Skin of body (tissue), 2 donors: ENCODE measurements around the gene ZNF236. TPM values are rescaled to one million over a fixed set of nuclear protein-coding genes. Genes with fewer than 3 reads are reported as not detected.

Experiments used
- DNase-seq: peaks from one replicate; lab custom pipeline; 2025; lab: John Stamatoyannopoulos, UW
- total RNA-seq: library from RNA; depleted of rRNA; stranded (reverse); fragments of >200 nt; gene quantifications from one replicate; pipeline ENCODE4 v1.2.3, GENCODE V29; 2014

The ZNF236 gene
- total RNA-seq, 1 donor from 2014 or later, result 13.8 TPM

DNA sequence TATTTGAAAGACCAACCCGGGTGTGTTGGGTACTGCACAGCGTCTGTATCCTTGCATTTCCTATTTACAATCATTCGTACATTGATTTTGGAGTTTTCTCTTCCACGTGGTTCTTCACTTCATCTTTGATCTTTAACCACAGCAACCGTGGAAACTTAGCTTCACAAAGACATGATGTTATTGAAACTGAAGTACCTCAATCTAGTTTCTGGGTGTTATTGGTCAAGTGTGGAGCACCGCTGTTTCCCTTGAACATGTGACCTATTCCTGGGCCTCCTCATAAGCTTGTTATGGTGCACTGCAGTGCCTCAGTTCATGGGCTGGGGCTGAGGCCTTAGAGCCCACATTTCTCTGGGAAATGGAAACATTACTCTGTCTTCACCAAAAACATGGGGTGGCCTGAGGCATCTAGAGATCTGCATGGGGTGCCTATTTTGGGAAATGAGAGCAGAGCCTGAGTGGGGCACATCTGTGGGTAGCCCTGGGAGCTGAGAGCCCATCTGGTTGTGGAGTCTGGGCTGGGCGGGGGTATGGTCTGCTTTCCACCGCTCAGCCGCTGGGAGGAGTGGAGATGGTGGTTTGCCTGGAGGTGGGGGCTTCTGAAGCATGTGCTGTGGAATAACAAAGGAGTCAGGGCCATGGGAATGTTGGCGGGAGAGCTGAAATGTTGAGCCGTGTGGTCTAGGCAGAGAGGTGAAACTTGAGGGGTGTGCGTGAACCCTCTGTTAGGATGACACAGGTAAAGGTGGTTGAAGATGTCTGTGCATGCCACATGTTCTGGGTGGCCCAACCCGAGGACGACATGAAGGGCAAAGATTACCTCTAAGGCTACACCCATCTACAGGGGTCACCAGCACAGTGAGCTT, 37.4 kb downstream of the ZNF236 start:
- DNase-seq, result no peak

DNA sequence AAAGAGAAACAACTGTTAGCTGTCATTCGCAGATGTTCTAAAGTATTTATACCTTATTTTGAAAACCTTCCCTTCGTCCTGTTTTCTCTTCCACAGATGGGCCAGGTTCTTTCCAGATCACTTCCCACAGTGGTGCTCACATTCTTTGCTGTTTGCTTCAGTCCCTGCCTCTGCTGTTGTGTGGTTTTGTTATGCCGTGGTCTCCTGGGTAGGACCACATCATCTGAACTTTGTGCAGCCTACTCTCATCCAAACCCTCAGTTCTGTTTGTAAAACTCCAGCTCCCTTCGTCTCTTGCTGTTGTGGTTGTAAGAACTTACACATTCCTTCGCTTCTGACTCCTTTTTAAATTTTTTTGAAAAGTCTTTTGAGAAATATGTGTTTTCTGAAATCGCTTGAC, 38.1 kb downstream of the ZNF236 start:
- DNase-seq, result peak; percentile 61

DNA sequence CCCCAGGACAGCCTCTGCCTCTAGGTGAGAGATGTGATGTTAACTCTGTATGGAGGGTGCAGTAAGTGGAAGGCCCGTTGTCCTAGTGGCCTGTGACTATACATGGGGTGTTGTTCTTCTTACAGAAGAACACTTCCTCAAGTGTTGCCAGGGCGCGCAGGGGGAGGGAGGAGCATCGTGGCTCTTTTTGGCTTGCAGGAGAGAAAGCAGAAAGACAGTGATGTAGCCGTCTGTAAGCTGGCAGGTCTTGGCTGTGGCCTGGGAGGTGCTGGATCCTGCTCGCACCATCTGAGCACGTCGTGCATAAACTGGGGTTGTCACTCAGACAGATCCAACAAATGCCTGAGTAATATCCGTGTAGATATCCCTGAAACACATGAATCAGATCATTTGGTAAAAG, 44.3 kb downstream of the ZNF236 start:
- no peak for DNase-seq

DNA sequence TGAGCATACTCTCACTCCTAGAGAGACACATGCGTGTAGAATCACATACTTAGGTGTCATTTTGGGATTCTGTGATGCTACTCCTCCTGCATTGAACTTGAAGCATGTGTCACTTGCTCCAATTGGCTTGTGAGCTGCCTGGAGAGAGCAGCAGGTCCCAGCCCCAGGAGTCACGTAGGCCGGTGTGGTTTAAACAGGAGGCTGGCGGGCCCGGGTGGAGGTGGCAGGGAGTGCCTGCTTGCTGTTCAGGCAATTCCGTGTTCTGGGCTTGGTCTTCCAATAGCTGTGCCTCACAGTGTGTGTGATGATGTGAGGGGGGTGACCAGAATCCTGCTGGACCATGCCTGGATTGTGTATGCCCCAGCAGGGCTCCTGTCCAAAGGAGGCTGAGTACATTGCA, 51.0 kb downstream of the ZNF236 start:
- DNase-seq, result no peak

DNA sequence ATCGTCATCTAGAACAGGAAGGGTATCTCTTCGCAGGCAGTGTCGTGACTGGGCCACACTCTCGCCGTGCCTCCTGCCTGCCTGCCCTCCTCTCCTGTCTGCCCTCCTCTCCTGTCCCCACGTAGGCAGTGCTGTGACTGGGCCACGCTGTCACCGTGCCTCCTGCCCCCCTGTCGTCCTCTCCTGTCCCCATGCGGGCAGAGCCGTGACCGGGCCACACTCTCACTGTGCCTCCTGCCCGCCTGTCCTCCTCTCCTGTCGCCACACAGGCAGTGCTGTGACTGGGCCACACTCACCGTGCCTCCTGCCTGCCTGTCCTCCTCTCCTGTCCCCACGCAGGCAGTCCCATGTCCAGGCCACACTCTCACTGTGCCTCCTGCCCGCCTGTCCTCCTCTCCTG, 51.4 kb downstream of the ZNF236 start:
- no peak for DNase-seq

DNA sequence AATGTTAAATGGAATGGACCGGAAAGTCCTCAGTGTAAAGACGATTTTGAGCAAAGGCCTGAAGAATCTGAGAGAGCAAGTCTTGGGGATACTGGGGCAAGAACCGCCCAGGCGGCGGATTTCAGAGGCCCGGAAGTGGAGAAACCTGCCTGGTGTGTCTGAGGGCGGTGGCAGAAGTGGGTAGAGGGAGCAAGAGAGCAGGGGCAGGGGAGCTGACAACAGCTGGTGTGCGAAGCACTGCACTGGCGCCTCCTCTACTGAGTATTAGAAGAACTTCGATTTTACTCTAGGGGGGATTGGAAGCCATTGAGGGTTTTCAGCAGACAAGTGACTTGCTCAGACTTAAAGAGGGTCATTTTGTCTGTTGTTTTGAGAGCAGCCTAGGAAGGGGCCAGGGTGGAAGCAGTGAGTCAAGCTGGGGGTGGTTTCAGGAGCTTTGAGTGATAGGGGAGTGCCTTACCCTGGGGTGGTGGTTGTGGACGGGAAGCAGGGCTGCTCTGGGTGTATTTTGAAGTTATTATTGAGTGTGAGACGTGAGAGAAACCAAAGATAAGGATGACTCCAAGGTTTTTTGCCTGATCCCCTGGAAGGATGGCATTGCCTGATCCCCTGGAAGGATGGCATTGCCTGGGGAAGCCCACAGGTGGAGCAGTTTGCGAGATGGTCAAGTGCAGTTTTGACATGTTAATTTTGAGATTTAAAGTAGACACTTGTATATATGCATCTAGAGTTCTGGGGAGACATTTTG, 52.5 kb downstream of the ZNF236 start:
- DNase-seq, result no peak

DNA sequence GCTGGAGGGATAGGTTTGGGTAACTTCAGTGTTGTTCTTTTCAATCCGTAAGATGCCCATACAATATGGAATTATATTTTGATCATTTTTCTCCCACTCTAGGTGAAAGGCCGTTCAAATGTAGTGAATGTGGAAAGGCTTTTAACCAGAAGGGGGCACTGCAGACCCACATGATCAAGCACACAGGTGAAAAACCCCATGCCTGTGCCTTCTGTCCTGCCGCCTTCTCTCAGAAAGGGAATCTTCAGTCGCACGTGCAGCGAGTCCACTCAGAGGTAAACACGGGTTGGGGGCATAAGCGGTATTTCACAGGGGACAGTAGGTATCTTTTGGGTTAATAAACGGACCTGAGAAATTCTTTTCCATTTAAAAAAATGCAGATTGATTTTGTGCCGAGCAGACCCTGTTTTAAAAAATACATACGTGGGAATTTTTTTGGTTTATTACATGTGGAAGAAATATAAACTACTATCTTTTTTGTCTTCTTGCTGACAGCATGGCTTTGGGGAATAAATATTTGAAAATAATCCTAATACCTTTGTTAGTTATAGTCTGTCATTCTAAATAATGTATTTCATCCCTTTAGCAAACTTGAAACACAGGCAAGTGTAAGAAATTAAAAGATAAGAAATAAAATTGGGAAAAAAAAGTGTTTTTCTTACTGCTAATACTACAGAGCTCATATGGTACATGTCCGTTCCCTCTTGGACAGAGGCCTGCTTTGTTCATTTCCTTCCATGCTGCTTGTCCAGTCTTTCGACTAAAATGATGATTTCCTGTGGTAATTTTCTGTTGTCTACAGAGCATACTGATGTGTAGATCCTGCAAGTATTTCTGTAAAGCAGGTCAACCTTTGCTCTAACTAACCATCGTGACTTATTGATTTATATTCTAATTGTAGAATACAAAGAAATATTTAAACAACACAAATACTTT, 53.3 kb downstream of the ZNF236 start:
- DNase-seq, result no peak

DNA sequence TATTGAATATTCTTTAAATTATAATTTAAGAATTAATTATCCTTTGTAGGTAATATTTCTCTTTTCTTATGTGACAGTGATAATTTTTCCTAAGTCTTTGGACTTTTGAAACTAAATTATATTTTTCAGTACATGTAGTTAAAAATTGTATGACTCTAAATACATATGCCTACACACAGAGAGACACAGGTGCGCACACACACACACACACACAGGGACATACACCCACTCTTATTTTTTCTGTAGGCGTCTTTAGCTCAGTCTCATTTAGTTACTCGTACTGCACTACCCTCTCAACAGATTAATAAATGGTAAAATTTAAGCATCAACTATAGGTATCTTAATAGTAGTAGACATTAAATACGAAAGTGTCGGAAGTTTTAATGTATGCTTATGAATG, 56.1 kb downstream of the ZNF236 start:
- DNase-seq, result no peak

DNA sequence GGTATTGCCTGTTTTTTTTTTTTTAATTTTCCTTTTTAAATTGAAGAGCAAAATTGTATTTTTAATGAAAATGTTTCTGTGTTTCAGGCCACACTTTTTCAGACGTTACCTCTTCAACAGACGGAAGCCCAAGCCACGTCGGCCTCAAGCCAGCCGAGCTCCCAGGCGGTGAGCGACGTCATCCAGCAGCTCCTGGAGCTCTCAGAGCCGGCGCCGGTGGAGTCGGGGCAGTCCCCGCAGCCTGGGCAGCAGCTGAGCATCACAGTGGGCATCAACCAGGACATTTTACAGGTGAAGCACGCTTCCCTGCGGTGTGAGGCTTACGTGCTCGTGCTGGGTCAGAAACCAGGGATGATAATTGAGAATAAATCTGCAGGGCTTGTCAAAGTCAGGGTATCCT, 57.7 kb downstream of the ZNF236 start:
- DNase-seq, result no peak

DNA sequence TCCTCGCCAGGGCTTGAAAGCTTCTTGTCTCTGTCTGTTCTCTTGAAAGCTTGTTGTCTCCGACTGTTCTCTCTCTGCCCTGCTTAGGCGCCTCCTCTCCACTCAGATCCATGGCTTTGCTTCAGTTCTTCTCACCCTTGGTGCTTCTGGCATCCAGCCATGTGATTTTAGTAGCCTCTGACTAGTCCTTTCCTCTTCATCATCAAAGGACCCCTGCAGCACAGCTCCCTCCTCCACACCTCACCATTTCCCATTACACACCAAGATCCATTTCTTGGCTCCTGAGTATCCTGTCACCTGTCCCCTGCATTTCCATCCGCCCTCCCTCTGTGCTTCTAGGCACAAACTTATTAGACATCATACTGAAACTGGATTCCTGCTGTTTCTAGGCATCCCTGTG, 59.4 kb downstream of the ZNF236 start:
- no peak for DNase-seq

DNA sequence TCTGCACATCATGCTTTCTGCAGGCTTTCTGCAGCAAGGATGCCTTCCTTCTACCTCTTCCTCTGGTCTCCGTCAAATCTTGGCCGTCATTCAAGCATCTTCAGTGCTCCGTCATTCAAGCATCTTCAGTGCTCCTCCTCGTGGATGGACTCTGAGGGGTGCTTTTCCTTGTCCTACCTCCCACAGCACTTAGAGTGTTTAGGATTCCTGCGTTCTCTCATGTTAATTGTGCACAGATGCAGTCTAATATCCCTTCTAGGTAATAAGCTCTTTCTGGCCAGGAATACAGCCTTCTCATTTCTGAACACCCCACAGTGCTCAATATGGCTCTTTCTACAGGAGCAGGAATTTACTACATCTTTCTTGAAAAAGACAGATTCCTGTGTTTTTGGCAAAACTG, 59.8 kb downstream of the ZNF236 start:
- no peak for DNase-seq

DNA sequence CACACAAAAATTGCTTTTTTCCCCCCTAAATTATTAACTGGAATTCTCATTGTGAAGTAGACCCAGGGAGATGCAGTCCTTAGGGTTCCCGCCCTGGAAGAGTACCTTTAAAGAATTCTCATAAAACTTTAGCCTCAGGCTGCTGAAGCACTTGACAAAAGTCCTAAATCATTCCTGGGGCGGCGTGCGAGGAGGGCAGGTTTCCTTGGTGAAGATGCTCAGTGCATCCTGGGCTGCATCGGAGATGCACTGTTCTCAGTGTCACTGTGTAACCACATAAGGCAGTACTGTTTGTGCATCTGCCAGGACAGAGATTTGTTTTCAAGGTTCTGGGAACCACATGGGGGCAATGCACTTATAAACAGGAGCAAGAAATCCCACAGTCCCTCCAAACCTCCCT, 62.6 kb downstream of the ZNF236 start:
- DNase-seq, result no peak

DNA sequence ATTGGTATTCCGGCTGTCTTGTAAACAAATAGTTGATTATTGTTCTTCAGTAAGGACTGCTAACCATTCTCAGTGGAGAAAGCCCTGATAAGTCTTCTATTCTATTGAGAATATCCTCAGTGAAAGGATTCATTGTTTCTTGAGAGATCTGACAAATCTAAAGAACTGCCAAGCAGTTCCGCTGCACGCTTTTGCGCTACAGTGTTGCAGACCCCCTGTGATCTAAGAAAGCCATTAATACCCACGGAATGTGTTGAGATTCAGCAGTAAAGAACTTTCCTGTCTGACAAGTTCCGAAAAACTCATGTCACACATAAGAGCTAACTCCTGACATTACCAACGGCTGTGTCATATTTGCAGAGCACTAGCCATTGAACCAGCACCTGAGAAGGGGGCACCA, 63.8 kb downstream of the ZNF236 start:
- no peak for DNase-seq

DNA sequence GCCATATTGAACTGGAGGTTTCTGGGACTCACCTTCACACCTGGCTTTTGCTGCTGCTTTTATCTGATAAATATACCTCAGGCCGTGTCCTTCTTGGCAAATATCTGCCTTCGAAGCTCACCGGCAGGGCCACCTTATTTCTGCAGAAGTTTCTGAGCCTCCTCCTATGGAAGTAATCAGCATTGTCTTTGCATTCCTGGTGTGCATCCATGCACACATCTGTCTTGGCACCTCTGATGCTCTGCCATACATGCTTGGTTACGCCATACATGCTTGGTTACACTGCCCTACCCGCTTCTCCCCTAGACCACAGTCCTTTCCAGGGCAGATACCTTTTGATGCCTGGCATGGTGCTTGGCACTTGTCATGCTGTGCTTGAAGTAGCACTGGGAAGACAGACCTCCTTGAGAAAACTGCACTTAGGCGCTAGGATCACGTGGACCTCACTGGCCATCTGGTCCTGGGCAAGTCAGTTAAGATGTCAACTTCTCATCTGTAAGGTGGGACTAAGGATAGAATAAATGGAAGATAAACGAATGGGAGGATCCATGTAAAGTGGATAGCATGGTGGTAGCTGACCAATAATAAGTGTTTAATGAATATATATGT, 66.8 kb downstream of the ZNF236 start:
- DNase-seq, result no peak

DNA sequence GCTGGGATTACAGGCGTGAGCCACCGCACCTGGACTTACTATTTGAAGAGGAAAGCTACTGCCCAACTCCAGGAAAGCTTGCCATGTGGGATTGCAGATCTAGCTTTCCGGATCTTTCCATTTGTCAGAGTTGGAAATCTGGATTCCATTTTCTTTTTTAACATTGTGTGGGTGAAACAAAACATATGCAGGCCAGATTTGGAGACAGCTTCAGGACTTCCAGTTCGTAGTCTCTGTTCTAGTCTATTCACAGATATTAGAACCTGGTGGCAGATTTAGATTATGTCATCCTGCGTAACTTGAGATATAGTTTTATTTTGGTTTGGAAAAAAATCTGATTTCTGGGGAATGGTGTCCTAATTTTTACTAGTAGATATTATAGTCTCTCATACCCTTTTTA, 70.5 kb downstream of the ZNF236 start:
- peak; percentile 84 for DNase-seq

DNA sequence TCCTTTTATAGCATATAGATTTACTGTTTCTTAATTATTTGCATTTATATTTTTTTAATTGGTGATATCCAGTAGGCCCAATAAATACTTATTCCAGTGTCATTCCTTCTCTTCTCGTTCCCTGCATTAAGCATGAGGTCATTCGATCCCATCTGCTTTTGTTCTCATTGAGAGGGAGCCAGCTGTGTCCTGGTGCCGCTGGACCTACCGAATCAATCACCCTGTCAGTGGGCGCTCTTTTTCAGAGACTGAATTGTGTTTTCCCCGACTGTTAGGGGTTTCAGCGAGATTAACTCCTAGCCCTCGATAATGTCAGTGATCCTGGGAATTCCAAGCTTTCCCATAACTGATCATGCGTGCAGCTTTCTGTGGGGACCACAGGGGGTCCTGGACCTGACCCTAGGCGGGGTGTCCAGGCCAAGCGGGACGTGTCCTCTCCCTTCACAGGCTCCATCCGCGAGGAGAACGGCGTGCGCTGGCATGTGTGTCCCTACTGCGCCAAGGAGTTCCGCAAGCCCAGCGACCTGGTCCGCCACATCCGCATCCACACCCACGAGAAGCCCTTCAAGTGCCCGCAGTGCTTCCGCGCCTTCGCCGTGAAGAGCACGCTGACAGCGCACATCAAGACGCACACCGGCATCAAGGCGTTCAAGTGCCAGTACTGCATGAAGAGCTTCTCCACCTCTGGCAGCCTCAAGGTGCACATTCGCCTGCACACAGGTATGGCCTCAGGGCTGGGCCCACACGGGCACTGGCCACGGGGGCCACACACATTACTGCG, 72.4 kb downstream of the ZNF236 start:
- no peak for DNase-seq

DNA sequence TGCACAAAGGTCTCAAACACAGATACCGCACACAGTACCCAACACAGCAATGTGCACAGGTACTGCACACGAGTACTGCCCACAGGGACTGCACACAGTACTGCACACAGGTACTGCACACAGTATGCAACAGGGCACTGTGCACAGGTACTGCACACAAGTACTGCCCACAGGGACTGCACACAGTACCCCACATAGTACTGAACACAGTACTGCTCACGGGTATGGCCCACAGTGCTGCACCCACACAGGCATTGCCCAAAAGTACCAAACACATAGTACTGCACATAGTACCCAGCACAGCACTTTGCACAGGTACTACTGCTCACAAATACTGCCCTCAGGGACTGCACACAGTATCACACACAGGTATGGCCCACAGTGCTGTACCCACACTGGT, 73.1 kb downstream of the ZNF236 start:
- no peak for DNase-seq

DNA sequence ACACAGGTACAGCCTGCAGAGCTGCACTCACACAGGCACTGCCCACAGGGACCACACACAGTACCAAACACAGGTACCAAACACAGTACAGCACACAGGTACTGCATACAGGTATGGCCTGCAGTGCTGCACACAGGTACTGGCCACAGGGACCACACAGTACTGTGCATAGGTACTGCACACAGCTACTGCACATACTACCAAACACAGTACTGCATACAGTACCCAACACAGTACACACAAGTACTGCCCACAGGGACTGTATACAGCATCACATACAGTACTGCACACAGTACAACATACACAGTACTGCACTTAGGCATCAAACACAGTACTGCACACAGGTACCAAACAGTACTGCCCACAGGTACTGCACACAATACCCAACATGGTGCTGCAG, 74.3 kb downstream of the ZNF236 start:
- no peak for DNase-seq

DNA sequence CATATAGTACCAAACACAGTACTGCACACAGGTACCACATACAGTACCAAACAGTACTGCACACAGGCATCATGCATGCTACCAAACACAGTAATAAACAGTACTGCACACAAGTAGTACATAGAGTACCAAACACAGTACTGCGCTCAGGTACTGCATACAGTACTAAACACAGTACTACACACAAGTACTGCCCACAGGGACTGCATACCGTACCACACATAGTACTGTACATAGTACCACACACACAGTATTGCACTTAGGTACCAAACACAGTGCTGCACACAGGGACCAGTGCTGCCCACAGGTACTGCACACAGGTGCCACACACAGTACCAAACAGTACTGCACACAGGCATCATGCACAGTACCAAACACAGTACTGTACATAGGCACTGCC, 74.9 kb downstream of the ZNF236 start:
- DNase-seq, result no peak

DNA sequence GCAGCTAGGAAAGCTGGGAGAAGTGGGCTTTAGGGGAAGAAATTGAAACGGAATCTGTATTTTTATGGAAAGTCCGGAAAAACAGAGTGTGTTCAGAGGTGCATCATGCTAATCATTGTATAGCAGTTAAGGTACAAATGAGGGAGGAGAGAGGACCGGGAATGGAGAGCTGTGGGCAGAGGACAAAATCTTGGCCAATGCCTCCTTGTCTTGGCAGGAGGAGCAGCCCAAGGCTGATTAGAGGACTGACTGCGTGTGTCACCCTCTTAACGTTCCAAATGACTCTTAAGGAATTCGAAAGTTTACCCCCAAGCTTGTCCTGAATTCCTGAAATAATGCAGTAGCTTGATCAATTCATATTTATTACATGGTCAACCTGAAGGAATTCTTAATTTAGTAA, 81.0 kb downstream of the ZNF236 start:
- DNase-seq, result no peak

DNA sequence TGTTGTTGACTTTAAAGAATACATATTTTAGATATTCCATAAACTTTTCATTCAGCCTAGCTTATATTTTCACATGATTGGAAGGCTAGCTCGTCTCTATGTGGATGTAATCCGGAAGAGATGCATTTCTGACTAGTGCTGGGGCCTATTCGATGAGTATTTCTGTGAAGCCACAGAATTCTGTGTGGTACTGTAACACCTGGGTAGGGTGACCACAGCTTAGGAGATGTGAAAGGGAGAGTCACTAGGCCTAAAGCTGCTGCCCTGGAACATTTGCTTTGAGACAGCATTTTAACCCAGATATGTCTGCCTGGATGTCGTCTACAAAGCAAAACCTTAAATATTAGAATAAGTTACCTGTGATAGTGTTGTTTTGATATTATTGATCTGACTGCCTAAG, 83.5 kb downstream of the ZNF236 start:
- DNase-seq, result no peak
